DND-41 (cell line): Measurements from ENCODE around the gene MYO1D.

Experiments used
- ATAC-seq: fragments of 200-7000 bp; cut with Tn5 transposase; 3 replicates; pipeline ENCODE4 v1.9.1; 2021; ENCODE audit warnings: low read depth; ENCODE audit not compliant: insufficient read depth
- DNase-seq: peaks from one replicate; pipeline ENCODE4 v3.0.0-alpha.2; 2020
- H2AFZ ChIP-seq: 2 replicates; pipeline ENCODE4 v1.6.0; 2012; ENCODE audit warnings: low read depth, low read length
- H3K27ac ChIP-seq: 2 replicates; pipeline ENCODE4 v1.5.1; 2012; ENCODE audit warnings: low read length, inconsistent platforms
- H3K27me3 ChIP-seq: fragments of 200-600 bp; sonication (generic); 2 replicates; pipeline ENCODE4 v1.6.0; 2012; ENCODE audit warnings: low read length, mild to moderate bottlenecking, inconsistent platforms; ENCODE audit not compliant: insufficient read depth, poor library complexity
- H3K36me3 ChIP-seq: 2 replicates; pipeline ENCODE4 v1.5.1; 2012; ENCODE audit warnings: low read length, inconsistent platforms; ENCODE audit not compliant: insufficient read depth
- H3K4me1 ChIP-seq: 2 replicates; pipeline ENCODE4 v1.5.1; 2012; ENCODE audit warnings: mild to moderate bottlenecking, low read length; ENCODE audit not compliant: insufficient read depth
- H3K4me2 ChIP-seq: 2 replicates; pipeline ENCODE4 v1.6.0; 2012; ENCODE audit warnings: mild to moderate bottlenecking, moderate library complexity, low read length, inconsistent platforms; ENCODE audit not compliant: insufficient read depth
- H3K4me3 ChIP-seq, 2 experiments: fragments of 200-600 bp in 1 of 2; shearing (Covaris generic) in 1 of 2; 2 replicates each; pipeline ENCODE4 v1.5.1; 2012 to 2016; ENCODE audit warnings: inconsistent platforms in 2 of 2, low read length in 2 of 2, mild to moderate bottlenecking in 2 of 2, low read depth in 1 of 2, moderate library complexity in 1 of 2
- H3K79me2 ChIP-seq: 2 replicates; pipeline ENCODE4 v1.6.0; 2012; ENCODE audit warnings: low read length, inconsistent platforms; ENCODE audit not compliant: insufficient read depth
- H3K9ac ChIP-seq: 2 replicates; pipeline ENCODE4 v1.6.0; 2012; ENCODE audit warnings: low read depth, mild to moderate bottlenecking, inconsistent platforms, low read length, moderate library complexity
- H3K9me3 ChIP-seq: 2 replicates; pipeline ENCODE4 v1.5.1; 2012; ENCODE audit warnings: low read length, moderate library complexity, mild to moderate bottlenecking, inconsistent platforms; ENCODE audit not compliant: insufficient read depth, severe bottlenecking
- H4K20me1 ChIP-seq: 2 replicates; pipeline ENCODE4 v1.6.0; 2012; ENCODE audit warnings: low read length; ENCODE audit not compliant: insufficient read depth
- EZH2 ChIP-seq: IDR thresholded peaks from 3 replicates; pipeline ENCODE4 v1.6.1; 2012; ENCODE audit warnings: borderline replicate concordance, low read depth, mild to moderate bottlenecking, moderate library complexity, low read length, inconsistent platforms; ENCODE audit not compliant: severe bottlenecking
- TF ChIP-seq, protein P1 (sequence below): IDR thresholded peaks from 2 replicates; pipeline ENCODE4 v1.5.1; 2012; ENCODE audit warnings: borderline replicate concordance, low read length, moderate library complexity, mild to moderate bottlenecking; ENCODE audit not compliant: poor library complexity, severe bottlenecking; ENCODE audit errors: extremely low read depth

Gene MYO1D

DNA sequence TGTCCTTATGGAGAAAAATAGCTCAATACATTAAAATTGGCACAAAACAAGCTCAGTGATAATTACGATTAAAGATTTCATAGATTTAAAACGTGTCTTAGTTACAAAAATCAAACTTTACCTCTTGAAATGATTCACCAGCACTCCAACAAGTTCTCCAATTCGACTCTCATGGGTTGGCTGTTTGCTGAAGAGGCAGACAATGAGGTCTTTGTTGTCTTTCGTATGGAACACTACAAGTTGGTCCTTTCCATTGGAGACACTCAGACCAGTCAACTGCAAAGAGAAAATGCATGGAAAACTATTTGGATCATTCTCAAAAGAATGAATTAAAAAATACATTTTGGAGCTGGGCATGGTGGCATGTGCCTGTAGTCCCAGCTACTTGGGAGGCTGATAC is 272.0 kb downstream of the MYO1D start:
- H3K9me3 ChIP-seq = peaks cover 1% of the 10 kb centered on the region
- peaks cover 13% of the 10 kb centered on the region for H3K27me3 ChIP-seq
- H3K4me2 ChIP-seq = no peak overlapping the region
- no peak overlapping the region for H3K27ac ChIP-seq
- no peak for DNase-seq
- no peak overlapping the region for H2AFZ ChIP-seq
- H3K79me2 ChIP-seq = no peaks in the 10 kb centered on the region
- H4K20me1 ChIP-seq = no peaks in the 10 kb centered on the region; the same call in 1 of the 2 replicates
- no peak overlapping the region for H3K4me3 ChIP-seq
- no peaks in the 10 kb centered on the region for H3K4me1 ChIP-seq
- no peak for ATAC-seq
- H3K36me3 ChIP-seq = no peaks in the 10 kb centered on the region
- no peak for TF ChIP-seq EZH2
- TF ChIP-seq, protein P1, sequence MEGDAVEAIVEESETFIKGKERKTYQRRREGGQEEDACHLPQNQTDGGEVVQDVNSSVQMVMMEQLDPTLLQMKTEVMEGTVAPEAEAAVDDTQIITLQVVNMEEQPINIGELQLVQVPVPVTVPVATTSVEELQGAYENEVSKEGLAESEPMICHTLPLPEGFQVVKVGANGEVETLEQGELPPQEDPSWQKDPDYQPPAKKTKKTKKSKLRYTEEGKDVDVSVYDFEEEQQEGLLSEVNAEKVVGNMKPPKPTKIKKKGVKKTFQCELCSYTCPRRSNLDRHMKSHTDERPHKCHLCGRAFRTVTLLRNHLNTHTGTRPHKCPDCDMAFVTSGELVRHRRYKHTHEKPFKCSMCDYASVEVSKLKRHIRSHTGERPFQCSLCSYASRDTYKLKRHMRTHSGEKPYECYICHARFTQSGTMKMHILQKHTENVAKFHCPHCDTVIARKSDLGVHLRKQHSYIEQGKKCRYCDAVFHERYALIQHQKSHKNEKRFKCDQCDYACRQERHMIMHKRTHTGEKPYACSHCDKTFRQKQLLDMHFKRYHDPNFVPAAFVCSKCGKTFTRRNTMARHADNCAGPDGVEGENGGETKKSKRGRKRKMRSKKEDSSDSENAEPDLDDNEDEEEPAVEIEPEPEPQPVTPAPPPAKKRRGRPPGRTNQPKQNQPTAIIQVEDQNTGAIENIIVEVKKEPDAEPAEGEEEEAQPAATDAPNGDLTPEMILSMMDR = no peak
- H3K9ac ChIP-seq = no peak overlapping the region

DNA sequence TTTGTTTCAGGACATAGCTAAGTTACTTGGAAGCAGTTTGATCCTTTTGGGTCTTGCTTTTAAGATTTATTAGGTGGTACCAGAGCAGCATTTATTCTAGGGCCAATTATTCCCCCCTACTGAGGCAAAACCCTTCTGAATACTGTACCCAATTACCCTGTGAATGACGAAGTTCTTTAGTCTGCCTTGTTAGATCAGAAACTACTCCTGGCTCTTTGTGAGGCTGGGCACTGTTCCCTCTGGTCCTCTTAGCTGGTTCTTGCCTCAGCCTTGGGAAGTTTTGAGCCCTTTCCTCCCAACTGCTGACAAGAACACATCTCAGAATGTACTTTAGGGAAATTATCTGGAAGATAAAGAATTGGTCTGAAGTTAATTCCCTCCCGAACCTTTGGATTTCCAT is 274.5 kb downstream of the MYO1D start:
- Histone ChIP-seq H3K4me3 (no peak overlapping the region), H2AFZ (no peak overlapping the region), H3K27ac (no peak overlapping the region), H3K4me2 (no peak overlapping the region), H3K4me1 (no peaks in the 10 kb centered on the region), H3K27me3 (peaks cover 12% of the 10 kb centered on the region), H3K79me2 (no peaks in the 10 kb centered on the region), H3K9ac (no peak overlapping the region), H4K20me1 (no peaks in the 10 kb centered on the region), H3K36me3 (no peaks in the 10 kb centered on the region), H3K9me3 (peaks cover 3% of the 10 kb centered on the region)
- TF ChIP-seq, protein P1 = no peak
- no peak for TF ChIP-seq EZH2
- ATAC-seq (no peak), DNase-seq (no peak)

- H3K79me2 ChIP-seq = no peaks in the 10 kb centered on the region
- ATAC-seq (no peak), DNase-seq (no peak)
- peaks cover 14% of the 10 kb centered on the region for H3K27me3 ChIP-seq
- H4K20me1 ChIP-seq = no peaks in the 10 kb centered on the region
- TF ChIP-seq EZH2 = no peak
- TF ChIP-seq, protein P1 = no peak
- H3K36me3 ChIP-seq = no peaks in the 10 kb centered on the region
- H3K4me1 ChIP-seq = no peaks in the 10 kb centered on the region
- no peak overlapping the region for H2AFZ ChIP-seq
- H3K4me3 ChIP-seq = no peak overlapping the region
- no peak overlapping the region for H3K9ac ChIP-seq
- peaks cover 3% of the 10 kb centered on the region for H3K9me3 ChIP-seq
- H3K4me2 ChIP-seq = no peak overlapping the region
- no peak overlapping the region for H3K27ac ChIP-seq
These were observed 275.1 kb downstream of the MYO1D start for GRCh38 chr17:32601866-32602265.

DNA sequence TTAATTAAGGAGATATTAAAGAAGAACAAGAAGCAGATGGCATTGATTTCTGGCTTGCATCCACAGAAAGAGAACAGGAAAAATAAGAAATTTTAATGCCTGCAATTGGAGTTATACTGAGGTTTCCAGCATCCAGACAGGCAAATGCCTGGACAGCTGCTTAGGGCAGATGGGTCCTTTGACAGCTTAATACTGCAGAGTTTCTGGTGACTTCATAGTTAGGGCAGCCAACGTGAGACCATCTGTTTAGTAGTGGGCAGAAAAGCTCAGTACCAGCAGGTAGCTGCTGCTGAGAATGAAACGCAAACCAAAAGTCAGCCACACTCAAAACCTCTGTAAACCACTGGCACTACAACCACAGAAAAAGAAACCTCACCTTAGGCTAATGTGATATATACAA is 280.3 kb downstream of the MYO1D start:
- H3K36me3 ChIP-seq = no peaks in the 10 kb centered on the region
- DNase-seq (no peak), ATAC-seq (no peak)
- no peaks in the 10 kb centered on the region for H4K20me1 ChIP-seq
- no peak for TF ChIP-seq EZH2
- TF ChIP-seq, protein P1 = no peak
- peaks cover 3% of the 10 kb centered on the region for H3K9me3 ChIP-seq
- no peak overlapping the region for H3K4me3 ChIP-seq
- H2AFZ ChIP-seq = no peak overlapping the region
- H3K4me1 ChIP-seq = no peaks in the 10 kb centered on the region
- H3K27me3 ChIP-seq = peaks cover 21% of the 10 kb centered on the region
- H3K9ac ChIP-seq = no peak overlapping the region
- no peaks in the 10 kb centered on the region for H3K79me2 ChIP-seq
- H3K27ac ChIP-seq = no peak overlapping the region
- H3K4me2 ChIP-seq = no peak overlapping the region
